Right forelimb (tissue), 1 donor: ENCODE results near the gene COL4A1.

Experiments
- DNase-seq: peaks from one replicate; pipeline ENCODE4 v3.0.0-alpha.2; 2018

The COL4A1 gene

DNA sequence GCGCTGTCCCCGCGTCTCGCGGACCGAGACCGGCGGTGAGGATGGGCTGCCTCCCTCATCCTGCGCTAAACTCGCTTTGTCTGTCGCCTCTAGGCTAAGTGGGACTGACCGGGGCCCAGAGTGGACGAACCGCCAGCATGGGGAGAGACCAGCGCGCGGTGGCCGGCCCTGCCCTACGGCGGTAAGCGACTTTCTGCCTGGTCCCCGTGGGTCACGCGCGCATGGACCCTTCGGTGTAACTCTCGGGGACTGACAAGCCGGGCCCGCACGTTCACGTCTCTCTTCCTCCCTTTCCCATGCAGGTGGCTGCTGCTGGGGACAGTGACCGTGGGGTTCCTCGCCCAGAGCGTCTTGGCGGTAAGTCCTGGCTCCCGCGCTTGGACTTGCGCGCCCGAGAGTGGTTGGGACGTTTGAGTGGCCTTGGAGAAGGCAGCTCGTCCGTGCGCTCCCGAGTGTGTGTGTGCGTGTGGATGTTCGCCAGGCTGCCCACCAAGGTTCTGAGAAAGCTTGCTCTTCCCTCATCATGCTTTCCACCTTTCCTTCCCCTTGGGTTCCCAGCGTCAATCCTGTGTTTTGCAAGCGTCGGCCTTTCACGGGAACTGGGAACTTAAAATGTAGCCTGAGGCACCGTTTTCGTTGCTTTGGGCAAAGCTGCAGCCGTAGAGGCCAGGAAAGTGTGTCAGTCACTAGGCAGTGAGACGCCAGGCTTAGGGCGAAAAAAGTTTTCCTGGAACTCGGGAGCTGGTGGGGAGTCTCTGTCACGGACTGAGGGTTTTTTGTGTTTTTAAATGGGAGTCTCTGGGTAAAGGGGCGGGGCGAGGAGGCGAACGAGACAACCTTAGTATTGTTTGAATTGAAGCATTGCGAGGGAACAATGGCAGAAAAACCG lies 1.1 kb upstream of the COL4A1 start:
- peak; percentile 75 for DNase-seq

DNA sequence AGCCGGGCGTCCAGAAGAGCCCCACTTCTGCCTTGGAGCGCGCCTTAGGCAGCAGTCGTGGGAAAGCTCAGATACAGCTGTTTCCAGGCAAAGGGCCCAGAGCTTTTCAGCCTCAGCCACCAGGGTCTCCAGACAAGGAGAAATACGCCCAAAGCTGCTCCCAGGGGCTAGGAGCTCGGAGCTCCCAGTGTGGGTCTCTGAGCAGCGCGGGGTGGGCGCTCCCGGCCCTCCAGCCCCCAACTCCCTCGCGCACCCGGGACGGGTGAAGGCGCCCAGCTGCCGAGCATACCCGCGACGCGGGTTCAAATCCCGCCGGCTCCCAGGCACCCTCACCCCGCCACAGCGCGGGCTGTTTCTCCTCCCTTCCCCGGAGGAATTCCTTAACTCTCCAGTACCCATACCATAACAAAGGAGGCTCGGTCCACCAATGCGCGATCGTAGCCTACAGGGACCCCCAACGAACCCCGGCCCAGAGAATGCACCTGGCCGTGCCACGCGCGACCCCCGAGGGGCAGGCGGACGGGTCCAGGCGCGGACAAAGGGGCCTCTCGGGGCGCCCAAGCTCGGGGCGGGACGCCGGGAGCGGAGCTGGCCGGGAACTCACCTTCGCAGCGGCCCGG lies 507 bp downstream of the COL4A1 start:
- no peak for DNase-seq

DNA sequence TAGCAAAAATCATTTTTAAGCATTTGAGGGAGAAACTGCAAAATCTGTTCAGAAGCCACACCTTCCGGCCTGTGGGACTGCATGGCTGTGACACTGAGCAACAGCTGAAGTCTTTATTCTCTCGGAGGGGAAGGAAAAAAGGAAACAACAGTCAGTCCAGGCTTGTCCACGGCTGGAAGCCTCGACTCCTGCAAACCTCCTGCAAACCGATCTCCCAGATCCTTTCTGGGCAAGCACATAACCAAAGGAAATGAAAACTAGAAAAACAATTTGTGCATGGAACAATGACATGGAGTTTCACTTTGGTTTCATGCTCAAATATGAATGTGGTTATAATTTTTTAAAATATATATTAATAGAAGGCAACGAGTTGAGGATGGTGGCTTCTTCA lies 1.0 kb downstream of the COL4A1 start:
- peak; percentile 45 for DNase-seq

DNA sequence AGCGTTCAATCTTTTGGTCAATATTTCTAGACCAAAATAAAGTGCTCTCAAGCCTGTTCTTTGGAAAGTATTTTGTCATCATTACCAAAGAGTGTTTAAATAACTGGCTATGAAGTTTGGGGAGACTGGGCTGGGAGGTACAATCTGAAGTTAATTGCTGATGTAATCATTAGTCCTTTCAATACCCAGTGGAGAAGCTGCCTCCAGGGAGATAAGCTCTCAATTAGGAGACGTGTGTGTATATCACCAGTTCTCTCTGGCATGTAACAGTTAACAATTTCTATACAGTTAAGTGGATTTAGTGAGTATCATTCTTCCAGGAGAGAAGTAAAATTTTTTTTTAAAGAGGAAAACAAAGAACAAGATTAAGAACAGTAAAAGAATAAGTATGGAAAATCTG lies 1.4 kb downstream of the COL4A1 start:
- no peak for DNase-seq

DNA sequence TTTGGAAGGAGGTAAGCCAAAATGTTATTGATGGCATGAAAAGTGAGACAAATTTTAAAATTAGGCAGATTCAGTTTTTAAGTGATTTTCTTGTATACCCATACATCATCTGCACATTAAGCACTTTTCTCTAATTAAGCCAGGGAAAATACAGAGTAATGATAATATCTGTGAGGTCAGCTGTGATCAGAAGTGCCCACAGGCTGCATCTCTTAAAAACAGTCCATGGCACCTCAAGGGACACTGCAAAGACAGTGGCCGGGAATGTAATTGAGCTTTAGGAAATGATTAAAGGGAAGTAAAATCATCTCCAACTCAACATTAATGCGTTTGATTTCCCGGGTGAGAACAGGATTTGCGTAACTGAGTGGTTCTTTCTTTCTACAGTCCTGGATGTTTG lies 2.0 kb downstream of the COL4A1 start:
- peak; percentile 31 for DNase-seq

DNA sequence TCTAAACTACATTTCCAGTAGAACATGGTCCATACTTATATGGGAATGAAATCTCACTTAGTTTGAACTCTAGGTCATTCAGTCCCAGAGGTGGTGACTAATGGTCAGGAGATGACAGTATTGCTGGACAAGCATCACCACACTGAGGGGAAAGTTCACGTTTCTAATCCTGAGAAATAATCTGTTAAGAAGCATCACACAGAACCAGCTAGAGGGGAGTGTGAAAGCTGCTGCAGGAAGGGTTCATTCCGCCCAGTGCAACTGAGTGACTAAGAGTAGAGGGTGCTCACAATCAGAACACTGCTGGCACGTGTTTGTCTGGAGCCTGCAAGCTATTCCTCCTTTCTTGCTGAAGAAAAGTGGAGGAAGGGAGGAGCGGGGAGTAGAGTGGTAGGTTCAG lies 2.7 kb downstream of the COL4A1 start:
- DNase-seq = no peak

DNA sequence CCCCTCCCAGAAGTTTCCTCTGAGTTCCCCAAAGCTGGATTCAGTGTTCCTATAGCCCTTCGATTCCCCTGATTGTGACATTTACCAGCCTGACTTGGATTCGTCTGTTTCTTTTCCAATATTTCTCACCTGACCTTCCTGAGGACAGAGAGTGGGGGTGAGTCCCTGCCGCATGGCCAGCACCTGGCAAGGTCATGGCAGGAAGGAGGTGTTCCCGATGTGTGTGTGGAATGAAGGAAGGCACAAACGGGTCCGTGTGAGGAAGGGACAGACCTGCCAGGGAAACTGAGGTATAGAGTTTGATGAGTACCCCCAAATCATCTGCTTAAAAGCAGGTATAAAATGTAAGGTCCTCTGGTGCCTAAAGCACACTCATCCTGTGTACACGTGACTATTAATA lies 3.3 kb downstream of the COL4A1 start:
- DNase-seq = no peak

DNA sequence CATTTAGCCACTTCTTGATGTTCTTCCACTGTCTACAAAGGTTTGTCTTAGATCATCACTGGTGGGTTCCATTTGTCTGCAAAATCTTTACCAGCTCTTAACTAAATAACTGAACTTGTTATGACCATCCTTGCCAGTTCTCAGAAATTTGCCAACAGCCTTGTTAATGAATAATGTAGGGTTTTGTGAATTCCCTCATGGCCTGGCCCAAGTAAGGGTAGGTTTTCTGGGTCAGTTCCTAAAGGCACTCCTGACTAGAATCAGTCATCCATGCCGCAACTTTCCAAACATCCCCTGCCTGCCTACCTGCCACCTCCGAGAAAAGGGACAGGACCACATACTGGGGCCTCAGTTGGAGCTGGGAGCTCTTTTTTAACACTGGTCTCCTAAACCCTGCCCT lies 4.0 kb downstream of the COL4A1 start:
- DNase-seq = no peak

DNA sequence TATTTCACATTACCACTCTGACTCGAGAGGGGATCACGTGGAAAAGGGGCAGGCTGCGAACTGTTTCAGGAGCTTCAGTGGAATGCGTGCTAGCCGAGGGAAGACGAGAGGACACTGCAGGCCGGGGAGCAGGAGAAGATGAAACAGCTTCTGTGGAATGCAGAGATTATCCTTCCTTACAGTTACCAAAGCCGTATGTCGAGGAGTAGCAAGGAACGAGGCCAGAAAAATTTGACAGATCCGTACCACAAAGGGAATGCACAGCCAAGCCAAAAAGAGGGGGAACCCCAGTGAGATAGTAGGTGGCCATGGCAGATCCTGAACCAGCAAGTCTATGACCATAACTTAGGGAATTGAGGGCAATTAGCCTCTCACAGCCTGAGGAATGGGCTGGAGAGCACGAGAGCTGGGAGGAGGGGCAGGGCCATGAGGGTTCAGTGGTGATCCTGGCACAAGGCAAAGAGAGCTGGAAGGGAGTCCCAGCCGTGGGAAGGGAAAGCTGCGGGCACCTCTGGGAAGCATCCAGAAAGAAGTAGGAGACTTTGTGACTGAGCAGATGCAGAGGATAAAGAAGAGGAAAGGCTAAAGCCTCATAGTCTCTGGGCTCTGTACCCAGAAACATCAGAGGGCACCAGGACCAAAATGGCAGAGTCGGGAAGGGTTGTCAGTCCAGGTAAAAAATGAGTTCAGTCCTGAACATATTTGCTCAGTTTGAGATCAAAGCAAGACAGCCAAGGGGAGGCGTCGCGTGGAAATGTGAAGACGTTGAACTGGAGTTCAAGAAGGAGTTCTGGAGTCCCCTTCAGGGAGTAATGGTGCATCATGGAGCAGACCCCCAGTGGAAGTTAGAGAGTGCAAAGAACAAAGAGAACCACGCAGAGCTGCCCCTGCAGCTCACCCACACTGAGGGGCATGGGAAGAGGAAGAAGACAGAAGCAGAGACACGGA lies 5.1 kb downstream of the COL4A1 start:
- DNase-seq = peak; percentile 42

DNA sequence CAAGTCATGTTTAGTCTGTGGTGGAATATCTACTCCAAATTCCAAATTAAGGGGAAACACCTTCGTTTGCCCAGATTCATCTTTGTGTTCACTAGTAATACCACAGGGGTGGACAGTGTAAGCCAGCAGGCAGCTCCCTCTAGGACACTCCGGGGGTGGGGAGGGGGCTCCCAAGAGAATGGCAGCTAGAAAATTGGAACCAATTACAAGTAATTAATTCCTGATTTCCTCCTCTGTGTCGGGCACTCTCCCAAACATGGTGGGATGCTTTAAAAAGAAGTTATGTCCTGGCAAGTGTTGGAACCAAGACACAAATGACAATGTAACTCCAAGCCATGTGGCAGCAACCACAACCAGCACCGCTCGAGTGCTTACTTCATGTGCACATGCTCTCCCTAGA lies 5.9 kb downstream of the COL4A1 start:
- DNase-seq = peak; percentile 34

DNA sequence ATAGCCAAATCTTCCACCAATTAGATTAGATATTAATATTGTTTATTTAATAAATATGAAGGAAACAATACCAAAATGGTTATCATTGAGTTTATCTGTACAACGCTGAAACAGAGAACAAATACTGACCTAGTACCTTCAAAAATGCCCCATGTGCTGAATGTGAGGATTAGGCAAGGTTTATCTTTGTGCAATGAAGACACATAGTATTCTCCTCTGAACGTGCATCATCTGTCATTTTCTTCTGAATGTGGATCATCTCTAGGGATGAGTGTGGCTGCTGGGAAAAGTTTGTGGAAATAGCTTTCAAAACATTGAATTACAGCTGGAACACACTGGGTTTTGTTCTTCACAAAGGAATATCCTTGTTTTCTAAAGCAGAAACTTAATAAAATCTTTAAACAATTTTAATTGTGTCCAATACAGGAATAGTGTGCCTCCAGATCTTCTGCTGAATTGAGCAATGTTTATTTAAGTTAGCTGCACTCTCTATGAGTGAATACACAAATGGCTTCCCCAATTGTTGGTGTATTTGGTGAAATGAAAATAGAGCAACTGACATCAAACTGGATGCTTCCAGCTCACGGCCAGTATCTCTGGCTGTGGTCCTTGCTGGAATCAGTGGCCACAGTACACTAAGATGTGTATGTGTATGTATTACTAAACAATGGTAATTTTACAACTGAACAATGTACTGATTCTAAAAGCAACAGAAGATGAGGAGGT lies 6.7 kb downstream of the COL4A1 start:
- DNase-seq = no peak

DNA sequence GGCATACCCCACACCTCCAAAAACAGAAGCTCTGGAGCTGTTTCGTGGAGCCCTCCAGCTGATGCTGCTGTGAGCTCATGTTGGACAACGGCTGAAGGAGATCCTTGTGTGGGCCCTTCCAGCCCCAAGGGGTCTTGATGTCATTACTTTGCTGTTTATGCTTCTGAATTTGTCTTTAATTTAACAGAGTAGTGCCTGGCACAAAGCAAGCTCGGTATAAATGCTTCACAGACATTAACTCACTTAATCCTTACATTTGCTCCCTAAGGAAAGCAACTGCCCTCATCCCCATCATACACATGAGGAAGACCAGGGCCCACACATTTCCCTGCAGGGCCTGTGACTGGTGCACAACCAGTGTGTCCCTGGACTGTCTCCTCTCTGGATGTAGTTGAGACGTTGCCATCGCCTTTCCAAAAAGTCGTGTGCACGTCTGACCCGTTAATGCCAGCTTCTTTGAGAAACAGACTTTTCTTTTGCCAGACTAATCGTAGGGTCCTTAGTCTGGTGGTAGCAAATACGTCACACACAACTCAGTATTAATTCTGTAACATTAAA lies 7.6 kb downstream of the COL4A1 start:
- DNase-seq = peak; percentile 31

DNA sequence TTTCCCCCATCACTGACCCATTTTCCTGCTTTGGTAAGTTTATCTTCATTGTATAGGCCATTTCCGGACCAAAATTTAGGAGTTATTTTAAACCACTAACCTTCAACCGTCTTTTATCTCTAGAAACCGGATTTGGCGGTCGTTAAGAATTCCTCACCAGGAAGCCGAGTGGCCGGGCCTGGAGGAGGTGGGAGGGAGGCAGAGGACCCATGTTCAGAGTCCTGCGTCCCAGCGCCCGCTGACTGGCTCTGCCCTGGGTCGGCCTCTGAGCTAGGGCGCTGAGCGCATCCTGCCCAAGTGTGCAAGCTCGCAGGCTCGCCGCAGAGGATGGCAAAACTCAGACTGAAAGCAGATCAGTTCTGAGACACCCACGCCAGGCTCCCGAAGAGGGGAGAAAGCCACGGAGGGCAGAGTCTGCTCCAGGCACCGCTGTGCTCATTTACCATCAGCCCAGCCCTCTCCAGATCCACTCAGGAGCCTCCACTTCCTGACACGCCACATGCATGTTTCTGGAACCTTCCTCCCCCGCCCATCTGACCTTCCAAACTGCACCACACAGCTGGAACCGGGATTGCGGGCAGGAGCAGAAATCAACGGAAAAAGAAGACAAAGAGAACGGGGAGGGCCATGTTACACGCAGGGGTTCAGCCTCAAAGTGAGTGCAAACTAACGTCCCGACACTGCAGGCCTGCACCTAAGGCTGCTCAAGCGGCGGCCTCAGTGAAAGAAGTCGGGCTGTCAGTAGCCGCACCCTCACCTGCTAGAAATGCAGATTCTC lies 8.3 kb downstream of the COL4A1 start:
- peak; percentile 42 for DNase-seq

DNA sequence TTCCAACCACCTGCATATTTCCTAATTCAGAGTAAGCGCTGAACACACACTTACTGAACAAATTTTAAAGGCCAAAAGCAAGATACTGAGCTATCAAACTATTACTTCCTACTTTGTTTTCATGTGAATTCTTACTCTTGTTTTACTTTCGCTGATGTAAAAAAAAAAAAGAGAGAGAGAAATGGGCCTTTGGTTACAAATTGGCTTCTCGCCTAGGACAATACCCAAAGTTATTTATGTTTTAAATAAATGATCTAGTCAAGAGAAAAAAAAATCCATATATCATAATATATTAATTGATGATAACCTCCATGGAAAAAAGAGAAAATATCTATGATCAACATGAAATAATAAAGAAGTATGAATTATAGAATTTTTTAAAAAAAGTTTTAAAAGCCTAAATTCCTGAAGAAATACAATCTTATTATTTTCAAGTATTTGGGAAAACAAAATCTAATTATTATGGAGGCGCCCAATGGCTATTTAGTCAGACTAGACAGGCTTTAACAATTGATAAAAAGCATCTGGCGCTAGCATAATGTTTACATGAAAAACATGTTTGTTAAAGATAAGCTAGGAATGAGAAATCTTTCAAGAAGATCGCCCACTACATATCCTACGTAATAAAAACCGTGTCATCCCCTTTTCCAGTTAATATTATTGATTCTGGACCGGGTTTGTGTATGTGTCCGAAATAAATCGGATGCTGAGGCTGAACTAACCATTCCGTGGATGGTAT lies 9.0 kb downstream of the COL4A1 start:
- no peak for DNase-seq

DNA sequence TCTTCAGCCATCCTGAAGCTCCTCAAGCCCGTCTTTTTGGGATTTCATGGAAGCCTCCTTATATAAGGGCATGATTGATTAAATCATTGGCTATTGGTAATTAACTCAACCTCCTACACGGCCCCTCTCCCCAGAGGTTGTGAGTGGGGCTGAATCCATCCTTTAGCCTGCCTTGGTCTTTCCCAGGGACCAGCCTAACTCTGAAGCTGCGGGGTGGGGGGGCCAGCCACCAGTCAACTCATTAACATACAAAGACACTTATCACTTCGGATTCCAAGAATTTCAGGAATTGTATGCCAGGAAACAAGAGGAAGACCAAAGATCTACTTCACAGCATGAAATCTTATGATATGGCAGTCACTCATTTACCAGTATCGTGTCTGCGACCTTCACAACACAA lies 9.9 kb downstream of the COL4A1 start:
- no peak for DNase-seq

DNA sequence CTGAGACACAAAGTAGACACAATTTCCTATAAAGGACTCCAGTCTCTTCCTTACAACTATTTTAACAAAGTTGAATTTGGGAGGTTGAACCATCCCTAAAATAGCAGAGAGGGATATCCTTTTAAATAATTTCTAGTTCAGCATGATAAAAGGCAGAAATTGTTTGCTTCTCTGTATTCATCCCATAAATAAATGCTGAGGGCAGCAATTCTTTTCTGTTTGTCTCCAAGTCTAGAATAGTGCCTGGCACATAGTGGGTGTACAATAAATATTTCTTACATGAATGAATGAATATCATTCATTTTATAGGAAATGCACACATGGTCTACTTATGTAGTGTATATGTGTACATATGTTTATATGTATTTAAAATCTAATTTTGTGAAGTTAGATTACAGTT lies 12.3 kb downstream of the COL4A1 start:
- DNase-seq = no peak

DNA sequence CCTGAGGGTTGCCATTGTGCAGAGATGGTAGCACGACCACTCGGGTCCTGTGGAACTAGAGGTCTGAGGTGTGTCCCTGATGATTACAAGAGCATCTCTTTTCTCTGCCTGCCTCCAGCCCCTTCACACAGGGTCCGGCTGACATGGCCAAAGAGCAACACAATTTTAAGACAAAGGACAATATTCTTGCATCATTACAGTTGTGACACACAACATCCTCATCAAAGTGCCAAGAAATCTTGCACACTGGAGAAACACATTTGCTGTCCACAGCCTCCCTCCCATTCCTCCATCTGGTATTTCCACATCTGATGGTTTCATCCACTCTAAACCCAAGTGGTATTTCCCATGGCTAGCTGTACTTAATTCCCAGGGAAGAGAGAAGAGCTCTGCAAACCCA lies 12.8 kb downstream of the COL4A1 start:
- DNase-seq = no peak

DNA sequence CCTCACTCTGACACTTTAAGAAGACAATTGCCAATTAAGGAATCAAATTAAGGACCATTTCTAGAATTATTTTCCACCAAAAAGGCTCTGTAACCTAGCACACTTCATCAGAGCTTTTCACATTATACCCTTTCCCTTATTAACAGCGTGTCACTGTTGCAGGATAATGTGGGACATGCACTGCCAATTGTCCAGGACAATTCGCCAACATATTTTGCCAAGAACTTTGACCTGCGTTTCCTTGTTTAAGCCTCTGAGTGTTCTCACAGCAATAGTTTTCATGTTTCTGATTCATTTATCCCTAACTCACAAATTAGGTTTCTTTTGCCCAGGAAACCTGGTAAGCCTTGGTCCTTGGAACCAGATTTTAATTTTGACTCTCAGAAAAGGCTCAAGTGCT lies 13.3 kb downstream of the COL4A1 start:
- no peak for DNase-seq

DNA sequence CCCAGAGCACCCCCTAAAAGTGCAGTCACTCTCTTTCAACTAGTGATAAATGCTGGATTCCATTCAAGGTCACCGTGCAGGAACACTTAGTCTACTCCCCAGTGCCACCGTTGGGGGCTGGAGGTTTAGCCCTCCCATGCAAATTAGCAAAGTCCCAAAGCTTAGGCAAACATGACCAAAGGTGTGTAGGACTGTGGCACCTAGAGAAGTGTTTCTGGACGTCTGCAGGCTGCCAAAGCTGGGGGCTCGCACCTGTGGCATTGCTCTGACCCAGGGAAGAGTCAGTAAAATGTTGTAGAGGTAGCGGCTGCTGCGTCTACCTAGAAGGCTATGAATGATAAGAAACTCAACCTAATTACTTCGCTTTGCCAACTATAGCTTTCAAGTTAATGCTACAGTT lies 13.9 kb downstream of the COL4A1 start:
- no peak for DNase-seq

DNA sequence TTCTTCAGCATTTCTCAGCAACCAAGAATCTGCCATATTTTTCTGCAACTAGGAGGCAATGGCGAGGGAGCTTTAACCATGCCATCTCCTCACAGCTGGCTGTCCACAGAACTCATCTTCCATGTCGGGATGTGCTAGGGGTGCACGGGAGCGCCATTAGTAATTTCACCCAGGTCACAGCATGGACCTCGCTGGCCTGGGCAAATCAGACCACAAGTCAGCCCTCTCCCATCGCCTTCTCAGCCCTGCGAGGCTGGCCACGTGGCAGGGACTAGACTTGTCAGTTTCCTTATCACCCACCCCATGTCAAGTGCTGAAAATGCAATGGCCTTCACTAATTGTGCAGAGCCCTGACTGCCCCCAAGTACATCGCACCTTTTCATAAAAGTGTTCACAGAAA lies 15.7 kb downstream of the COL4A1 start:
- DNase-seq = no peak

DNA sequence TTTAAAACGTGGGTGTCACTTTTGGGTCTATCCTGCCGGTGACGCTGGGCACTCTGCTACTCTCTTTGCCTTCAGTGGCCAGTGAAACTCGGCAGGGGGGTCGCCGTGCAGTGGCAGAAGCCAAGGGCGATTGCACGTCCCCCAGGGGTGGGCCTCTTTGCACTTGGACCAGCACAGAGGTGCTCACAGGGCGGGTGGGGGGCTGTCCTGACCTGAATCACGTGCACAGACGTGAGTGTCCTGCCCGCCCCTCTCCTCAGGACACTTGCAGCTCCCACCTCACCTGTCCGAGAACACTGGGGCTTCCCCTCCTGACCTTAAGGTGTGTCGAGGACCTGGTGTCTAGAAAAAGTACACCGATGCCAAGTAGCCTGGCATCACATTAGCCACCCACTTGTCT lies 16.1 kb downstream of the COL4A1 start:
- DNase-seq = no peak
